ENCODE results near the gene NPEPL1.
"Not testable (repeated sequence)": the region's sequence is repeated elsewhere in the genome, so short reads cannot be mapped to it uniquely, and the experiment has no call there.

The NPEPL1 gene

DNA sequence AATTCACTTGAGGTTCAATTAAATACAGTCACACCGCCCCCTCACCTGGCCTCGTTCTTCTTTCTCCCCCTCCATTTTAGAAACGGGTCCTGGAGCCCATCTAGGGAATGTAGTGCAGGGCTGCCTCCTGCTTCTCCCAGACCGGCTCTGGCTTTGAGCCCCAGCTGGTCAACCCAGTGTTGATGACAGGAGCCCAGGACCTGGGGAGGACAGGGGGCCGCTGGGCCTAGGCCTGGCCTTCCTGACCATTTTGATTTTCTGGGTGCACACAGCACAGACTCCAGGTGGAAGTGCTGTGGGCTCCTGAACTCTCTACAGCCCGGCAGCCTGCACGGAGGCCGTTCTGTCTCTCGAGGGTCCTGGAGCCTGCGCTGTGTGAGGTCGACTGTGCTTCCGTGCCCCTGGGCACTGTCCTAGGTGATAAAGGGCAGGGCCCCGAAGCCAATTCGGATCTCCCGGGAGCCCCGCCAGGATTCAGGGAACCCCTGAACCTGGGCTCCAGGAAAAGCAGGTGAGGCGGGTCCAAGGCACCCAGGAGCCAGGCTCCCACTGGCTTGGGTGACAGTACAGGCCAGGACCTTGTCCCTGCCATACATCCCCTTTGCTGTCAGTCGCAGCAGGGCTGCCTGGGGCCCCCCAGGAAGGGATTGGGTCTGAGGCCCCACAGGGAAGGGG lies 23.3 kb downstream of the NPEPL1 start:
- DNase-seq: no peak

GRCh38 chr20:58716476-58717277 lies 24.1 kb downstream of the NPEPL1 start:
- DNase-seq: no peak

GRCh38 chr20:58717278-58718091 lies 24.9 kb downstream of the NPEPL1 start:
- DNase-seq: no peak

DNA sequence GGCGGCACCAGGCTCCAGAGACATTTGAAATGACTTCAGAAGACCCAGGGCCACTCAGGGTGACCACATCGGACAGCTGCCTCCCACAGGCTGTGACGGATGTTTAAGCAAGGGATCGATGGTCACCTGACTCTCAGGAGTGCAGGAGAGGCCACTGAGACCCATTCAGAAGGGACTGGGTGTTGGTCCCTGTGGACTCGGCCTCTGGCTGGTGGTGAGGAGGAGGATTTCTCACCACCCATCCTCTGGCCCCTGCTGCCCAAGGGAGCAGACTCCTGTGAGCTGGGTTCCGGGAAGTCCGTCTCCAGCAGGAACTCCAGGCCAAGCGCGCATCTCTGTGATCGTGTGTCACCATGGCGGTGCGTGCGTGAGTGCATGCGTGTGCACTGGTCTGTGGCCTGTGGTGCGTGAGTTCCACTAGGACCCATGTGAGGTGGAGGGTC lies 25.5 kb downstream of the NPEPL1 start:
- no peak for DNase-seq

GRCh38 chr20:58718729-58719128 lies 26.1 kb downstream of the NPEPL1 start:
- no peak for DNase-seq

GRCh38 chr20:58719258-58719657 lies 26.7 kb downstream of the NPEPL1 start:
- DNase-seq: no peak

GRCh38 chr20:58719971-58720371 lies 27.4 kb downstream of the NPEPL1 start:
- no peak for DNase-seq

- DNase-seq: no peak
These were observed 28.3 kb downstream of the NPEPL1 start for GRCh38 chr20:58720890-58721289.

GRCh38 chr20:58721951-58722778 lies 29.6 kb downstream of the NPEPL1 start:
- no peak for DNase-seq

DNA sequence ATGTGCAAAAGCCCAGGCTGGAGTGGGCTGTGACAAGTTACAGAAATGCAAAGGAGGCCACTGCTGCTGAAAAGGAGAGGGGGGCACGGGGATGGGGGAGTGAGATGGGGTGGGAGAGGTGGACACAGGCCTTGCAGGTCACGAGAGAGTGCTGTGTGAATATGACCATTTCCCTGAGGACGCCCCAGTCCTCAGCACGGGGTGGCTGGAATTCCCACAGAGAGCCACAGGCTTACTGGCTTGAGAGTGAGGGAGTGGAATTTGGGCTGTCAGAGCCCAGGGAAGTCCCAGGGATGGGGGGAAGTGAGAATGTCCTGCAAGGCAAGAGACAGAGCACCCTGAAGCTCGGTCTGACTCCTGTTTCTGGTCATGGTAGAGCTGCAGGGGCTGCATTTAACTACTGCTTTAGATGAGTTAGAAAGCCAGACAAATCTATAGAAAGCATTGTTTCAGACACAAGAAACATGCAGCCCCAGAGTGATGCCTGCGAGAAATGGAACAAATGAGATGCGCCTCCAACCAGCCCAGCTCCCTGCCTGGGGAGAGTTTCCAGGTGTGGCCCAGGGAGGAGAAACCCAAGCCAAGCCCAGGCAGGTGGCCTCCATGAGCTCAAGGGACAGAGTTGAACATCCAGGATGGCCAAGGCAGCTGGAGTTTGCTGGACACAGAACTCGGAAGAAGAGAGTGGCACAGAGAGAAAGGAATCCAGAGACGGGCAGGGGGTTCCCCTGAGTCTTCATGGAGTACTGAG lies 30.5 kb downstream of the NPEPL1 start:
- no peak for DNase-seq

GRCh38 chr20:58723628-58723984 lies 31.0 kb downstream of the NPEPL1 start:
- no peak for DNase-seq

- not testable (repeated sequence) for DNase-seq
These were observed 33.6 kb downstream of the NPEPL1 start for GRCh38 chr20:58726156-58726555.

DNA sequence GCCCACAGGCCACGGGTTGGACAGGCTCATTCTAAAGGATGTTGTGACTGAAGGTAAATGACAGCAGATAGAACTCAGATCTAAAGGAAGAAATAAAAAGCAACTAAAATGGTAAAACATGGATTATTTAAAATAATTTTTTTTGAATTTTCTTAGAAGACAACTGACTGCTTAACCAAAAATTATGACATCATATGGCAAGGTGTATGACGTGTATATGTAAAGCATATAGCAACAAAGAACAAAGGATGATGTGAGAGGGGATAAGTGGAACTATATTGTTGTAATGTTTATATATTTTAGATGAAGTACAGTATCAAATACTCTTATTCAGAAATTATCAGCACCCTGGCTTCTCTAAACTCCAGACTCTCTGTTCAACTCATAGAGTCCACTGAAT lies 38.6 kb downstream of the NPEPL1 start:
- DNase-seq: no peak

GRCh38 chr20:58737198-58737597 lies 44.6 kb downstream of the NPEPL1 start:
- no peak for DNase-seq

- no peak for DNase-seq
These were observed 48.0 kb downstream of the NPEPL1 start for GRCh38 chr20:58740356-58741308.

GRCh38 chr20:58741384-58741783 lies 48.8 kb downstream of the NPEPL1 start:
- no peak for DNase-seq

GRCh38 chr20:58742668-58743566 lies 50.3 kb downstream of the NPEPL1 start:
- DNase-seq: no peak

DNA sequence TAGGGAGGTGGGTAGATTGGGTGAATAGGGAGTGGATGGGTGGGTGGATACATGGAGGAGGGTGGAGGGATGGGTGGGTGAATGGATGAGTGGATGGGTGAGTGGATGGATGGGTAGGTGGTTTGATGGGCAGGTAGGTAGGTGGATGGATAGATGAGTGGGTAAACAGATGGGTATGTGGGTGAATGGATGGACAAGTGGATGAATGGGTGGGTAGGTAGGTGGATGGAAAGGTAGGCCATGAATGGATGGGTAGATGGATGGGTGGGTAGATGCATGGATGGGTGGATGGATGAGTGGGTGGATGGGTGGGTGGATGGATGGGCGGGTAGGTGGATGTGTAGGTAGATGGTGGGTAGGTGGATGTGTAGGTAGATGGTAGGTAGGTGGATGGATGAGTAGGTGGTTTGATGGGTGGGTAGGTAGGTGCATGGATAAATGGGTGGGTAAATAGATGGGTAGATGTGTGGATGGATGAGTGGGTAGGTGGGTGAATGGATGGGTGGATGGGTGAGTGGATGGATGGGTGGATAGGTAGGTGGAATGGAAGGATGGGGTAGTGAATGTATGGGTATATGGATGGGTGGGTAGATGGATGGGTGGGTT lies 51.4 kb downstream of the NPEPL1 start:
- no peak for DNase-seq

DNA sequence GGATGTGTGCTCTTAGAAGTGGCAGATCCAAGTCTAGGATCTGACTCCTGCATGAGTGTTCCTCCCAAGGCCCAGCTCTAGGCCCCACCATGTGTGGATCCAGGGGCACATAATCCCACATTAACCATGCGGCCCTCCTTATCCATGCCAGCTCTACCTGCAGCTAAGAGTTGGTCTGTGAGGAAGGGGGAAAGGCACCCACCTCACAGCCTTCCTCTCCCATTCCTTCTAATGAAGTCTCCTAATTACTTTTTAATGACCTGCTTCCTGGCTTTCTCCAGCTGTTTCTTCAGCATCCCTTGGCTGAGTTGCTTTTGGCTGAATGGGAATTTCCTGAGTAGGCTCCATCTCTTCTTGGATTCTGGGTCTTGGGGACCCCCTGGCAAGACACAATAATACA lies 52.2 kb downstream of the NPEPL1 start:
- DNase-seq: no peak

Data from CD4-positive, alpha-beta T cell treated with Interferon alpha-2 for 1 hour (primary cell).